HG02623 (cell line): ENCODE data around the gene NECAB3.
"Not testable (repeated sequence)": the region's sequence is repeated elsewhere in the genome, so short reads cannot be mapped to it uniquely, and the experiment has no call there.

ENCODE experiments used
- ATAC-seq: cut with Tn5 transposase; IDR thresholded peaks from one replicate; pipeline ENCODE4 v1.9.1; 2021; ENCODE audit warnings: moderate library complexity; ENCODE audit not compliant: unreplicated experiment

The NECAB3 gene

GRCh38 chr20:33651562-33652048, 22.6 kb downstream of the NECAB3 start:
- no peak for ATAC-seq

GRCh38 chr20:33650753-33651561, 23.3 kb downstream of the NECAB3 start:
- ATAC-seq: no peak

- ATAC-seq: no peak
These were observed 24.0 kb downstream of the NECAB3 start for GRCh38 chr20:33650111-33650752.

- no peak for ATAC-seq
These were observed 25.0 kb downstream of the NECAB3 start for GRCh38 chr20:33649201-33649681.

- ATAC-seq: no peak
These were observed 25.7 kb downstream of the NECAB3 start for GRCh38 chr20:33648396-33649004.

- ATAC-seq: no peak
These were observed 26.4 kb downstream of the NECAB3 start for GRCh38 chr20:33647603-33648395.

GRCh38 chr20:33646959-33647602, 27.1 kb downstream of the NECAB3 start:
- not testable (repeated sequence) for ATAC-seq

- ATAC-seq: no peak
These were observed 28.0 kb downstream of the NECAB3 start for GRCh38 chr20:33646191-33646590.

- no peak for ATAC-seq
These were observed 28.8 kb downstream of the NECAB3 start for GRCh38 chr20:33645396-33645795.

GRCh38 chr20:33645072-33645358, 29.2 kb downstream of the NECAB3 start:
- ATAC-seq: no peak

- ATAC-seq: no peak
These were observed 29.7 kb downstream of the NECAB3 start for GRCh38 chr20:33644313-33645071.

- no peak for ATAC-seq
These were observed 33.9 kb downstream of the NECAB3 start for GRCh38 chr20:33640287-33640686.

- ATAC-seq: no peak
These were observed 37.5 kb downstream of the NECAB3 start for GRCh38 chr20:33636776-33637175.

- no peak for ATAC-seq
These were observed 38.9 kb downstream of the NECAB3 start for GRCh38 chr20:33635341-33635740.

GRCh38 chr20:33631910-33632309, 42.3 kb downstream of the NECAB3 start:
- not testable (repeated sequence) for ATAC-seq

- no peak for ATAC-seq
These were observed 43.7 kb downstream of the NECAB3 start for GRCh38 chr20:33630507-33630906.

- no peak for ATAC-seq
These were observed 44.2 kb downstream of the NECAB3 start for GRCh38 chr20:33629979-33630378.

- no peak for ATAC-seq
These were observed 44.7 kb downstream of the NECAB3 start for GRCh38 chr20:33629533-33629932.

- ATAC-seq: no peak
These were observed 46.5 kb downstream of the NECAB3 start for GRCh38 chr20:33627577-33628216.
